HG03175 (cell line): ENCODE results near the gene OTOA.
"Not testable (repeated sequence)": the region's sequence is repeated elsewhere in the genome, so short reads cannot be mapped to it uniquely, and the experiment has no call there.

ENCODE experiments used
- ATAC-seq: cut with Tn5 transposase; IDR thresholded peaks from one replicate; pipeline ENCODE4 v1.9.1; 2021; ENCODE audit warnings: mild to moderate bottlenecking, moderate library complexity; ENCODE audit not compliant: unreplicated experiment

The OTOA gene

GRCh38 chr16:21639493-21639892 lies 24.3 kb upstream of the OTOA start:
- ATAC-seq: no peak

- ATAC-seq: no peak
Measured at GRCh38 chr16:21641916-21642315, 21.9 kb upstream of the OTOA start.

GRCh38 chr16:21642861-21643260 lies 20.9 kb upstream of the OTOA start:
- ATAC-seq: no peak

GRCh38 chr16:21643785-21644184 lies 20.0 kb upstream of the OTOA start:
- ATAC-seq: no peak

GRCh38 chr16:21644674-21645073 lies 19.1 kb upstream of the OTOA start:
- ATAC-seq: no peak

GRCh38 chr16:21645261-21645721 lies 18.5 kb upstream of the OTOA start:
- no peak for ATAC-seq

GRCh38 chr16:21646091-21646490 lies 17.7 kb upstream of the OTOA start:
- ATAC-seq: no peak

- ATAC-seq: peak; percentile 87
Measured at GRCh38 chr16:21646721-21647561, 16.8 kb upstream of the OTOA start.

- ATAC-seq: peak; percentile 14
Measured at GRCh38 chr16:21647562-21648164, 16.1 kb upstream of the OTOA start.

- not testable (repeated sequence) for ATAC-seq
Measured at GRCh38 chr16:21649826-21650406, 13.9 kb upstream of the OTOA start.

- ATAC-seq: no peak
Measured at GRCh38 chr16:21650521-21650920, 13.2 kb upstream of the OTOA start.

GRCh38 chr16:21651515-21651914 lies 12.3 kb upstream of the OTOA start:
- no peak for ATAC-seq

- no peak for ATAC-seq
Measured at GRCh38 chr16:21652453-21652852, 11.3 kb upstream of the OTOA start, which contains the start of gene IGSF6. Gene IGSF6, minus strand, starts transcription at chr16:21652608. Its CDS starts 10 bp downstream, at chr16:21652598.

GRCh38 chr16:21653571-21653970 lies 10.2 kb upstream of the OTOA start:
- ATAC-seq: no peak

- no peak for ATAC-seq
Measured at GRCh38 chr16:21654466-21654865, 9.3 kb upstream of the OTOA start.

GRCh38 chr16:21654881-21655280 lies 8.9 kb upstream of the OTOA start:
- ATAC-seq: no peak

GRCh38 chr16:21656795-21657768 lies 6.7 kb upstream of the OTOA start:
- no peak for ATAC-seq

- ATAC-seq: no peak
Measured at GRCh38 chr16:21659124-21659523, 4.6 kb upstream of the OTOA start.

GRCh38 chr16:21664801-21665492 lies 1.2 kb downstream of the OTOA start:
- no peak for ATAC-seq

- no peak for ATAC-seq
Measured at GRCh38 chr16:21666772-21667171, 3.0 kb downstream of the OTOA start.
